Posterior cingulate gyrus (tissue), 11 donors: ENCODE data around the gene ACCSL.

ENCODE experiments used
- DNase-seq, 10 donors: peaks; one replicate each; pipeline versions ENCODE4 v3.0.0 to v3.0.0-alpha.2; 2020 to 2021; ENCODE audit warnings: mixed read lengths in 3 of 10
- intact Hi-C: fragments of 100-400 bp; cut with DNase I; formaldehyde crosslinking; loops from one replicate; pipeline ENCODE4 v1.15.1; 2023

ACCSL gene

GRCh38 chr11:44047931-44048431 lies at the start of gene ACCSL:
Gene ACCSL (plus strand): TSS chr11:44047981. CDS start chr11:44048037, 56 bp downstream.
- DNase-seq, result peak in 4 of 10 donors; percentile 17 to 86 (median 45)
- intact Hi-C loops, result no loop called here

- peak in 1 of 10 donors; percentile 61 for DNase-seq
- intact Hi-C loops, result no loop called here
Measured at GRCh38 chr11:43998308-43998707, 49.5 kb upstream of the ACCSL start.

GRCh38 chr11:44000731-44001130 lies 47.0 kb upstream of the ACCSL start:
- no peak for DNase-seq
- intact Hi-C loops, result no loop called here

- DNase-seq, result peak in 1 of 10 donors; percentile 76
- intact Hi-C loops, result no loop called here
Measured at GRCh38 chr11:44002191-44003093, 45.3 kb upstream of the ACCSL start.

GRCh38 chr11:44003736-44004451 lies 43.9 kb upstream of the ACCSL start:
- peak in 1 of 10 donors; percentile 77 for DNase-seq
- intact Hi-C loops, result no loop called here

GRCh38 chr11:44004452-44005062 lies 43.2 kb upstream of the ACCSL start:
- intact Hi-C loops, result no loop called here
- DNase-seq, result no peak

GRCh38 chr11:44005063-44005701 lies 42.6 kb upstream of the ACCSL start:
- peak in 6 of 10 donors; percentile 25 to 80 (median 43) for DNase-seq
- intact Hi-C loops, result no loop called here

GRCh38 chr11:44005956-44006355 lies 41.8 kb upstream of the ACCSL start:
- intact Hi-C loops, result no loop called here
- DNase-seq, result peak in 1 of 10 donors; percentile 70

GRCh38 chr11:44006917-44007361 lies 40.8 kb upstream of the ACCSL start:
- intact Hi-C loops, result no loop called here
- DNase-seq, result no peak

GRCh38 chr11:44007481-44008087 lies 40.2 kb upstream of the ACCSL start:
- intact Hi-C loops, result no loop called here
- DNase-seq, result no peak

GRCh38 chr11:44008088-44008501 lies 39.7 kb upstream of the ACCSL start:
- intact Hi-C loops, result no loop called here
- DNase-seq, result peak in 1 of 10 donors; percentile 55

GRCh38 chr11:44008698-44009097 lies 39.1 kb upstream of the ACCSL start:
- no peak for DNase-seq
- intact Hi-C loops, result no loop called here

- DNase-seq, result no peak
Measured at GRCh38 chr11:44010789-44011251, 37.0 kb upstream of the ACCSL start.

GRCh38 chr11:44011797-44012196 lies 36.0 kb upstream of the ACCSL start:
- no peak for DNase-seq
- intact Hi-C loops, result no loop called here

More at GRCh38 chr11:44010789-44011251, 37.0 kb upstream of the ACCSL start:
- intact Hi-C loops, result no loop called here

GRCh38 chr11:44014968-44015623 lies 32.7 kb upstream of the ACCSL start:
- DNase-seq, result no peak
- intact Hi-C loops, result no loop called here

- DNase-seq, result no peak
- intact Hi-C loops, result no loop called here
Measured at GRCh38 chr11:44015624-44016007, 32.2 kb upstream of the ACCSL start.

GRCh38 chr11:44016131-44016530 lies 31.6 kb upstream of the ACCSL start:
- intact Hi-C loops, result no loop called here
- DNase-seq, result peak in 6 of 10 donors; percentile 52 to 94 (median 76)

GRCh38 chr11:44016546-44017442 lies 31.0 kb upstream of the ACCSL start:
- DNase-seq, result no peak
- intact Hi-C loops, result no loop called here
